AG09319 (cell line): ENCODE results near the gene SKIDA1.
"Not testable (repeated sequence)": the region's sequence is repeated elsewhere in the genome, so short reads cannot be mapped to it uniquely, and the experiment has no call there.

ENCODE experiments used
- DNase-seq: peaks from one replicate; pipeline ENCODE4 v3.0.0-alpha.2; 2010; ENCODE audit warnings: low read depth; ENCODE audit errors: extremely low read depth
- CTCF ChIP-seq: IDR thresholded peaks from 2 replicates; pipeline ENCODE4 v1.5.1; 2011; ENCODE audit warnings: low read depth, mild to moderate bottlenecking, inconsistent platforms, low read length, moderate library complexity

The SKIDA1 gene

DNA sequence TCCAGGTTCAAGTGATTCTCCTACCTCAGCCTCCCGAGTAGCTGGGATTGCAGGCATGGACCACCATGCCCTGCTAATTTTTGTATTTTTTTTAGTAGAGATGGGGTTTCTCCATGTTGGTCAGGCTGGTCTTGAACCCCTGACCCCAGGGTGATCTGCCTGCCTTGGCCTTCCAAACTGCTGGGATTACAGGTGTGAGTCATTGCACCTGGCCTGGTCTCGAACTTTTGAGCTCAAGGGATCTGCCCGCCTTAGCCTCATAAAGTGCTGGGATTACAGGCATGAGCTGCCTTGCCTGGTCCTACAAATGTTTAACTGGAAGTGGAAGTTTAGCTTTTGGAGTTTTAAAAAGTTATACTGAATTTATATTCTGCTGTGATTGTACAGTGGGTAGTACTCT is 11.4 kb upstream of the SKIDA1 start:
- no peak for TF ChIP-seq CTCF
- no peak for DNase-seq

DNA sequence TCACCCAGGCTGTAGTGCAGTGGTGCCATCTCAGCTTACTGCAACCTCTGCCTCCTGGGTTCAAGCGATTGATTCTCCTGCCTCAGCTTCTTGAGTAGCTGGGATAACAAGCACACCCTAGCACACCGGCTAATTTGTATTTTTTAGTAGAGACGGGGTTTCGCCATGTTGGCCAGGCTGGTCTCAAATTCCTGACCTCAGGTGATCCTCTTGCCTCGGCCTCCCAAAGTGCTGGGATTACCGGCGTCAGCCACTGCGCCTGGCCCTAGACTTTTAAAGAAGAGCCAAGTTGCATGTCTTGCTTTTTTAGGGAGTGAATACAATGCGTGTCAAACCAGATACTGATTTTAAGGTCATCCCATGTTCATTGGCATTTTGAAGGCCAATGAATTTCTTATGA is 10.5 kb upstream of the SKIDA1 start:
- DNase-seq = not testable (repeated sequence)

DNA sequence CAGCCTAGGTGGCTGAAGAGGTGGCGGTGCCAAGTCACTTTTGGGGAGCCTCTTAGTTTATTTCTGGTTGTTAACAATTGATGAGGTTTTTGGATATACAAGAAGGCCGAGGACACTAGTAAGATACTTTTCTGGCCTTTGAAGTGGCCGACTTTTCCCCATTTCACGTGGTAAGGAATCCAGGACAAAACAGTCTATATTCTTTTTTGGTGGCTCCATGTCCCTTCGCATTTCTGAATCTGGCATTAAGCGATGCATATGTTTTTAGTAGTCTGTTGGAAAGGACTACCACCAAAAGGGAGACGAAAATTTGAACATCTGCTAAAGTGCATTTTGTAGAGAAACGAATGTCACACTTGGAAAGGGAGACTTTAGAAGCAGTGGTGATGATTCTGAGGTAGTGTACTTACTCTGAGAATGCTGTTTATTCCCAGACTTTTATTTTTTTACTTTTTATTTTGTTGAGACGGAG is 10.0 kb upstream of the SKIDA1 start:
- DNase-seq = no peak
- TF ChIP-seq CTCF = no peak

DNA sequence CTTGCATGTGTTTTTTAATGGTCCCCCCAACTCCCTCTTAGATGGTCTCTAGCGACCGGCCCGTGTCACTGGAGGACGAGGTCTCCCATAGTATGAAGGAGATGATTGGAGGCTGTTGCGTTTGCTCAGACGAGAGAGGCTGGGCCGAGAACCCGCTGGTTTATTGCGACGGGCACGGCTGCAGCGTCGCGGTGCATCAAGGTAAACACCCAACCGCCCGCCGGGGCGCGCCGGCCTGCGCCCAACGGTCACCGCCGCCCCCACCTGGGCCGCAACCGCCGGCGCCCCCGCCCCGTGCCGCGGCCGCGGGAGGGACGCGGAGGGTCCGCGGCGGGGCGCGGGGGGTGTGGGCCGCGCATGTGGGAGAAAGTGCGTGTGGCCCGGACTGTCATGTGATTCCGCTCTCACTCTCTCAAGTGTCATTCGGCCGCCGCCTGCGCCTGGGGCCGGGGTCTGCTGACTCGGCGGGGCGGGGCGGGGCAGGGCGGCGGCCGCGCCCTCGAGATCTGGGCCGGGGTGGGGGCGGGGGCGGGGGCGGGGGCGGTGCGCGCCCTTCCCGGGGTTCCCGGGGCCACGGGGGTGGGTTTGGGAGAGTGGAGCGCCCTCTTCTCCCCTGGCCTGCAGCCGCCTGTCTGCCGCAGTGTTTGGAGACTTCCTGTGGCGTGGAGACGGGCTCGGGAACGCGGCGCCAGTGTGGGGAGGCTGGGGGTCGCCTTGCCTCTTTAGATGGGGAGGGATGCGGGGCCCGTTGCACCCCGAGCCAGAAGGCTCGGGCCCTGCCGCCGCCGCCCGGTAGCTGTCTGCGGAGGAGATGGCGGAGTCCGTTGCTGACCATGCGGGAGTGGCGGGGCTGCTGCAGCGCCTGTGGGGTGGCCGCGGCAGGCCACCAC is 9.4 kb upstream of the SKIDA1 start:
- DNase-seq = no peak
- TF ChIP-seq CTCF = no peak

DNA sequence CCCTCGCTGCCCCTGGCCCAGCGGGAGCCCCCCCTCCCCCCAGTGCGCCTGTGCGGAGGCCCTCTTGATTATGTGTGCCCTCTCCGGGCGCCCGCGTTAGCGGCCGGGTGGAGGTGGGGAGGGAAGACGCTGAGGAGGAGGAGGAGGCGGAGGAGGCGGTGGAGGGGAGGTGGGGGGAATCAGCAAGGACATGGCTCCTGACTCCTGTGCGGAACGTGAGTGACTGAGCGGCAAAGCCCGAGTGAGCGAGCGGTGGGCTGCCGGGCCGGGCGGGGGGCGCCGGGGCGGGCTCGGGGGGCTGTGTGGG is 8.8 kb upstream of the SKIDA1 start:
- no peak for DNase-seq
- TF ChIP-seq CTCF = no peak

- TF ChIP-seq CTCF = peak; percentile 20
- peak; percentile 93 for DNase-seq
Observed at GRCh38 chr10:21533467-21534279, 8.2 kb upstream of the SKIDA1 start, which contains the start of gene MLLT10. TSS of gene MLLT10 (plus strand) at chr10:21534232. CDS start at chr10:21534645, 413 bp downstream.

- TF ChIP-seq CTCF = no peak
Observed at GRCh38 chr10:21532694-21533466, 7.4 kb upstream of the SKIDA1 start.

More at GRCh38 chr10:21532694-21533466, 7.4 kb upstream of the SKIDA1 start:
- no peak for DNase-seq
